Measurements from ENCODE around the gene KLK12. TPM values are rescaled to one million over a fixed set of nuclear protein-coding genes. Genes with fewer than 3 reads are reported as not detected.

Gene KLK12
- total and polyA plus RNA-seq, 7 donors: not detected

- ATAC-seq (no peak), DNase-seq (no peak)
- Histone ChIP-seq H3K36me3 (ENCODE audit: insufficient read depth in 1 of 2, low read depth in 1 of 2) (no peaks in the 10 kb centered on the region), H3K4me3 (peak within 1 kb of the TSS; percentile 49), H3K27ac (no peak within 1 kb of the TSS), H3K9me3 (no peaks in the 10 kb centered on the region), H3K4me1 (no peaks in the 10 kb centered on the region), H3K27me3 (ENCODE audit: insufficient read depth in 3 of 3, low read length in 2 of 3) (peaks cover 0 to 58% (median 9%) of the 10 kb centered on the region in 3 donors)
- no peak for TF ChIP-seq CTCF (IDR thresholded peaks at IDR 0.05)
- intact Hi-C loops (cut with DNase I): no loop called here
- 2 to 9% (median 2%) methylated on average over 10 to 14 of the region's 14 CpGs for WGBS, 3 donors
Measured at GRCh38 chr19:51019544-51019925, 15.3 kb downstream of the KLK12 start, which contains the start of gene KLK10. TSS of gene KLK10 (minus strand) at chr19:51019709. CDS start at chr19:51019130, 579 bp downstream.

GRCh38 chr19:51018745-51019543 is 15.9 kb downstream of the KLK12 start:
- H3K9me3 ChIP-seq: no peaks in the 10 kb centered on the region
- no peak for TF ChIP-seq CTCF (IDR thresholded peaks at IDR 0.05)
- no peaks in the 10 kb centered on the region for H3K4me1 ChIP-seq
- peak overlapping the region; percentile 49 for H3K4me3 ChIP-seq
- DNase-seq: no peak
- no peak overlapping the region for H3K27ac ChIP-seq
- H3K36me3 ChIP-seq (ENCODE audit: insufficient read depth in 1 of 2, low read depth in 1 of 2): no peaks in the 10 kb centered on the region
- intact Hi-C loops (cut with DNase I): no loop called here
- no peak for ATAC-seq
- WGBS, 3 donors: 2 to 3% (median 2%) methylated on average over 48 to 68 of the region's 68 CpGs
- peaks cover 0 to 59% (median 9%) of the 10 kb centered on the region in 3 donors for H3K27me3 ChIP-seq (ENCODE audit: insufficient read depth in 3 of 3, low read length in 2 of 3)

DNA sequence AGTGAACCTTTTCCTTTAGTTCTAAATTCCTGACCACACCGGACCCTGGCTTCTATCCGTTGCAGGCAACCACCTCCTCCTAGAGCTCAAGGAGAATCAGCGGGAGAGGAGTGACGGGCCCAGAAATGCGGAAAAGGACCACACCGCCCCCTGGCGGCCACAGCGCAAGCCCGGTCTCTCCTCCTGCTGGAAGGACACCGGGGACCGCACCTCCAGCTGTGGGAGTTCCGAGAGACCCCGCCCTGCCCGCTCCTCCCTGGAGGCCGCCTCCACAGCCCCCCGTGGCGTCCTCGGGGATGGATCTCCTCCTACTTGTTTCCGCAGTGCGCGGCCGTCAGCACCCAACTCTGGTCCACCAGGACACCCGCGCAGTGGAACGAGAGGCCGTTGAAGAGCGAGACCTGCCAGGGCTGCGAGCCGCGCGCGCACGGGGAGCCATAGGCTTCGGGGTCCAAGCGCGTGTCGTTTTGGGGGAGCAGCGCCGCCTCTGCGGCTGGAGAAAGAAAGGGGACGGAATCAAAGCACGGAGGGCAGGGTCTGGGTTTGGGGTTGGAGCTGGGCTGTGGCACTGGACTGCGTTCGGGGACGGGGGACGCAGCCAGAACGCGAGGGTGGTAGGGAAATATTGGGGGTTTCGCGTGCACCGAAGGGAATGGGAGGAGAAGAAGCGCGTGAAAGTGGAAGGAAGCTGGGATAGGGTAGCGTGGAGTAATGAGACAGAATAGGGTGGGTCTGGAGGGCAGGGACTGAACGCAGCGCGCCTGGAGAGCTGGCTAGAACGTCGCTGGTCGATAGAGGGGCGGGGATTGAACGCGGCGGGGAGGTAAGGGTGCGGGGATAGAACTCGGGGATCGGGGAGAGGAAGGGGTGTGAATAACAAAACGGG is 17.8 kb downstream of the KLK12 start:
- no peak overlapping the region for H3K27ac ChIP-seq
- intact Hi-C loops (cut with DNase I): no loop called here
- H3K9me3 ChIP-seq: no peaks in the 10 kb centered on the region
- H3K27me3 ChIP-seq (ENCODE audit: insufficient read depth in 3 of 3, low read length in 2 of 3): peaks cover 0 to 64% (median 9%) of the 10 kb centered on the region in 3 donors
- 1 to 2% (median 2%) methylated on average over 67 to 68 of the region's 68 CpGs for WGBS, 3 donors
- H3K36me3 ChIP-seq (ENCODE audit: insufficient read depth in 1 of 2, low read depth in 1 of 2): no peaks in the 10 kb centered on the region
- TF ChIP-seq CTCF (IDR thresholded peaks at IDR 0.05): peak; percentile 41
- DNase-seq: peak in 1 of 2 donors; percentile 67
- no peak for ATAC-seq
- no peaks in the 10 kb centered on the region for H3K4me1 ChIP-seq
- H3K4me3 ChIP-seq: peak overlapping the region; percentile 32

DNA sequence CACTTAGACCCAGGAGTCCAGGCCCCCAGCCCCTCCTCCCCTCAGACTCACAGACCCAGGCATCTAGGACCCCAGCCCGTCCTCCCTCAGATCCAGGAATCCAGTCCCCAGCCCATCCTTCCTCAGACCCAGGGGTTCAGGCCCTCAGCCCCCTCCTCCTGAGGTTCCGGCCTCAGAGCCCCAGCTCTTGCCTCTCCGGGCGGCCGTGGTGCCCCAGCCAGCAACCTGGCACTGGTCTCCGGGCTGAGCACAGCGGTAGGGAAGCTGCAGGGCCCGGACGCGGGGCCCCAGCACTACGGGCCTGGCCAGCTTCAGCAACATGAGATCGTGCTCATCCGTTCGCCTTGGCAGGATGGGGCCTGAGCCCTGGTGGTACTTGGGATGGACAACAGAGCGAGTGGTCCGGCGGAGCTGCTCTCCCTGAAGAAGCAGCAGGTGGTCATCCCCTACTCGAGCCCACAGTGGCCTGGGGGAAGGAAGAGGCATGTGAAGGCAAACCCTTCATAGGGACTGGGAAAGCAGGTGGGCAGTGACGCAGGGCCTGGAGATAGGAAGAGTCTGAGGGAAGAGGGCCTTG is 19.0 kb downstream of the KLK12 start:
- TF ChIP-seq CTCF (IDR thresholded peaks at IDR 0.05): no peak
- Histone ChIP-seq H3K9me3 (no peaks in the 10 kb centered on the region), H3K4me1 (no peaks in the 10 kb centered on the region), H3K36me3 (ENCODE audit: insufficient read depth in 1 of 2, low read depth in 1 of 2) (no peaks in the 10 kb centered on the region), H3K27ac (no peak overlapping the region), H3K27me3 (ENCODE audit: insufficient read depth in 3 of 3, low read length in 2 of 3) (peaks cover 0 to 64% (median 9%) of the 10 kb centered on the region in 3 donors), H3K4me3 (no peak overlapping the region)
- WGBS, 3 donors: 77 to 81% (median 81%) methylated on average over 16 to 19 of the region's 19 CpGs
- intact Hi-C loops (cut with DNase I): no loop called here
- DNase-seq: no peak
- no peak for ATAC-seq
